Measurements from ENCODE around the gene C1orf210. TPM values are rescaled to one million over a fixed set of nuclear protein-coding genes. Genes with fewer than 3 reads are reported as not detected.
A peak's percentile ranks its signal among the peaks of the same experiment; 100 is the strongest.

The C1orf210 gene
- total and polyA plus RNA-seq, 8 donors: 8.5 to 22.5 (median 9.5) TPM

DNA sequence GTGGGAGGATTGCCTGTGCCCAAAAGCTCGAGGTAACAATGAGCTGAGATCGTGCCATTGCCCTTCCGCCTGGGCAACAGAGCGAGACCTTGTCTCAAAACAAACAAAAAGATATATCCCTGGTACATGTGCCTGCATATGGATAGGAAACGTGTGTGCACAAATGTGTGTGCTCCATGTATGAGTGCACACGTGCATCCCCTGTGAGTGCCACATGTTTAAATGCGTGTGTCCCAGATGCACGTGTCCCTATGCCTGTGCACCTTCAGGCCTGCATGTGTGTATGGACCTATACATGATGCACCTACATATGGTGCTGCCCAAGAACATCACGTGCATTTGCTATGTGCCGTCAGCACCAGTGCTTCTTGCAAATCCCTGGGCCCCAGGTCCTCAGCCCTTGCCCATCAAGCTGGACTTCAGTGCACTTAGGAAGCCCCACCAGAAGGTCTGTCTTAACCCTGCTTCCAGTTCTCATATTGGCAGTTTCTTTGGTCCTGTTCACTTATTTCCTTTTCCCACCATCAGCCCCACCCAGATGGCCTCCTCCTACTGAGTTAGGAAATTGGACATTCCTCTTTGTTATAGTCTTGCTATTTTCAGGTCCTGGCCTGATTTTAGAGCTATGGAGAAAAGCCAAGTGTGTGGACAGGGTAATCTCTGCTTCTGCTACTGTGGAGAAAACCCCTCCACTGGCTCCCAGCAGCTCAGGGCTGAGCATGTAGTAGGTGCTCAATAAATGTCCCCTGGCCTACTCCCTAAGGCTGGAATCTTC, 30.8 kb upstream of the C1orf210 start:
- Histone ChIP-seq H3K4me3 (no peak overlapping the region), H3K4me1 (no peaks in the 10 kb centered on the region), H3K36me3 (peaks cover 0 to 34% of the 10 kb centered on the region in 2 donors), H3K27ac (no peak overlapping the region), H3K9me3 (no peaks in the 10 kb centered on the region), H3K27me3 (no peaks in the 10 kb centered on the region)
- intact Hi-C loops (cut with DNase I): no loop called here
- TF ChIP-seq, protein P1, sequence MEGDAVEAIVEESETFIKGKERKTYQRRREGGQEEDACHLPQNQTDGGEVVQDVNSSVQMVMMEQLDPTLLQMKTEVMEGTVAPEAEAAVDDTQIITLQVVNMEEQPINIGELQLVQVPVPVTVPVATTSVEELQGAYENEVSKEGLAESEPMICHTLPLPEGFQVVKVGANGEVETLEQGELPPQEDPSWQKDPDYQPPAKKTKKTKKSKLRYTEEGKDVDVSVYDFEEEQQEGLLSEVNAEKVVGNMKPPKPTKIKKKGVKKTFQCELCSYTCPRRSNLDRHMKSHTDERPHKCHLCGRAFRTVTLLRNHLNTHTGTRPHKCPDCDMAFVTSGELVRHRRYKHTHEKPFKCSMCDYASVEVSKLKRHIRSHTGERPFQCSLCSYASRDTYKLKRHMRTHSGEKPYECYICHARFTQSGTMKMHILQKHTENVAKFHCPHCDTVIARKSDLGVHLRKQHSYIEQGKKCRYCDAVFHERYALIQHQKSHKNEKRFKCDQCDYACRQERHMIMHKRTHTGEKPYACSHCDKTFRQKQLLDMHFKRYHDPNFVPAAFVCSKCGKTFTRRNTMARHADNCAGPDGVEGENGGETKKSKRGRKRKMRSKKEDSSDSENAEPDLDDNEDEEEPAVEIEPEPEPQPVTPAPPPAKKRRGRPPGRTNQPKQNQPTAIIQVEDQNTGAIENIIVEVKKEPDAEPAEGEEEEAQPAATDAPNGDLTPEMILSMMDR (IDR thresholded peaks at IDR 0.05): no peak
- ATAC-seq (no peak), DNase-seq (peak in 2 of 4 donors; percentile 3 to 28)

DNA sequence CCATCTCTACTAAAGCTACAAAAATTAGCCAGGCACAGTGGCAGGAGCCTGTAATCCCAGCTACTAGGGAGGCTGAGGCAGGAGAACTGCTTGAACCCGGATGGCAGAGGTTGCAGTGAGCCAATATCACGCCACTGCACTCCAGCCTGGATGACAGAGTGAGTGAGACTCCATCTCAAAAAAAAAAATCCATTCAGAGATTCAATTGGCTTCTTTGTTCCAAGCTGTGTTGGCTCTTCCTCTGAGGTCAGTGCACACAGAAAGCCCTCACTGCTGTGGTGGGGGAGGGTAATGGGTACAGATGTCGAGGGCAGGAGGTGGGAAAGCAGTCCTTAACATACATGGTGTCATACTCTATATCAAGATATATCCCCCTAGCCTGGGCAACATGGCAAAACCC, 30.1 kb upstream of the C1orf210 start:
- intact Hi-C loops (cut with DNase I): no loop called here
- no peaks in the 10 kb centered on the region for H3K9me3 ChIP-seq
- H3K27me3 ChIP-seq: no peaks in the 10 kb centered on the region
- TF ChIP-seq, protein P1 (IDR thresholded peaks at IDR 0.05): no peak
- no peak overlapping the region for H3K27ac ChIP-seq
- no peak for ATAC-seq
- no peaks in the 10 kb centered on the region for H3K4me1 ChIP-seq
- H3K4me3 ChIP-seq: no peak overlapping the region
- no peak for DNase-seq
- peaks cover 0 to 33% of the 10 kb centered on the region in 2 donors for H3K36me3 ChIP-seq

DNA sequence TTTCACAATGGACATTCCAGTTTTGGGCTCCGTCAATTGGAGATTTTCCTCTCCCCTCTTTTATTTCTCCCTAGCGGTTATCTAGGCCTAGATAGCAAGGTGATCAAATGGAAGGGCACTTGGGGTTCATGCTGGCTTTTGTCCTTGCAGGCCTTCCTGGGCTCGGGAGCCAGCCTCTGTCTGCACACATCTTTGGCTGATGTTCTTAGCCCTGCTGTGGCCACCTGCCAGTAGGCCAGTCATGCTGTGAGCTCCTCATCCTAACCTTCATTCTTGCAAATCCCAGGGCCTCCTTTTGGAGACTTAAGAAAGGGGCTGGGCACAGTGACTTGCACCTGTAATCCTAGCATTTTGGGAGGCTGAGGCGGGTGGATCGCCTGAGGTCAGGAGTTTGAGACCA, 28.9 kb upstream of the C1orf210 start:
- peak in 1 of 4 donors; percentile 13 for DNase-seq
- H3K9me3 ChIP-seq: no peaks in the 10 kb centered on the region
- H3K36me3 ChIP-seq: peaks cover 0 to 28% of the 10 kb centered on the region in 2 donors
- no peak for ATAC-seq
- H3K27me3 ChIP-seq: no peaks in the 10 kb centered on the region
- H3K4me3 ChIP-seq: no peak overlapping the region
- H3K27ac ChIP-seq: no peak overlapping the region
- intact Hi-C loops (cut with DNase I): no loop called here
- TF ChIP-seq, protein P1 (IDR thresholded peaks at IDR 0.05): no peak
- no peaks in the 10 kb centered on the region for H3K4me1 ChIP-seq

DNA sequence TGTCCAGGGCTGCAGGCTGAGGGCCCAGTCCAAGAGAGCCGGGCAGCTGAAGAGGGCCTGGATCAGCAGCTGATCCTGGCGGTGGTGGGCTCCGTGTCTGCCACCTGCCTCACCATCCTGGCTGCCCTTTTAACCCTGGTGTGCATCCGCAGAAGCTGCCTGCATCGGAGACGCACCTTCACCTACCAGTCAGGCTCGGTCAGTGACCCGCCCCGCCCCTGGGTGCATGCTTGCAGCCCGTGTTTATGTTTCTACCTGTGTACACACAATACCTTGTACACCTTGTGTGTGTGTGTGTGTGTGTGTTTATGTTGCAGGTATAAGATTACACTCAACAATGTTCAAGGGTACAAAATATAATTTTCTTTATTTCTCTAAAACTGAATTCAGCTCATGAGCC, 28.4 kb upstream of the C1orf210 start:
- TF ChIP-seq, protein P1 (IDR thresholded peaks at IDR 0.05): no peak

DNA sequence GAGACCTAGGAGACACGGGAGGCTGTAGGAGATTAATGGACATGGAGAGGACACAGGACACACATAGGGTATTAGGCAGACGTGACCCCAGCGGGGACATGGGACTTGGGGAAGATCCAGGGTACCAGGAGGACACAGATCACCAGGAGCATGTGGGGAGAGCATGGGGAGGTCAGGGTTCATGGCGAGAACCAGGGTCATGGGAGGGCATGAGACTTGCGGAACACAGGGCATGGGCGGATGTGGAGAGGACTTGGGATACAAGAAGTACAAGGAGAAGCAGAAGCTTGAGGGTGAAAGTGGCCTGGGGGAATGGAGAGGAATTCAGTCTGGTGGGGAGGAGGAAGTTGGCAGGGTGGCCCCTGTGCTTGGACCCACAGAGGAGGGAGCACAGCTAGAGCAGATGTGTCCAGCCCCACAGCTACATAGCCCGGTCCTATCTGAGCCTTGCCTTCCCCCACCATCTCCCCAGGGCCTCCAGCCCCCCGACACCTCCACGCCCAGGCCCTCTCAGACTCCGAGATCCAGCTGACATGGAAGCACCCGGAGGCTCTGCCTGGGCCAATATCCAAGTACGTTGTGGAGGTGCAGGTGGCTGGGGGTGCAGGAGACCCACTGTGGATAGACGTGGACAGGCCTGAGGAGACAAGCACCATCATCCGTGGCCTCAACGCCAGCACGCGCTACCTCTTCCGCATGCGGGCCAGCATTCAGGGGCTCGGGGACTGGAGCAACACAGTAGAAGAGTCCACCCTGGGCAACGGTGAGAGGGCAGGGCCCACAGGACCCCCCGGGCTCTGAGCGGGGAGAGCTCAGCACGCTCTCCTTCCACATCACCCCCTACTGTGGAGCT, 27.5 kb upstream of the C1orf210 start:
- Histone ChIP-seq H3K27me3 (no peaks in the 10 kb centered on the region), H3K4me1 (no peaks in the 10 kb centered on the region), H3K9me3 (no peaks in the 10 kb centered on the region), H3K27ac (no peak overlapping the region), H3K4me3 (no peak overlapping the region), H3K36me3 (peaks cover 0 to 27% of the 10 kb centered on the region in 2 donors)
- intact Hi-C loops (cut with DNase I): no loop called here
- TF ChIP-seq, protein P1 (IDR thresholded peaks at IDR 0.05): no peak
- DNase-seq (peak in 2 of 4 donors; percentile 30 to 65), ATAC-seq (no peak)

More for the DNA sequence above, 28.4 kb upstream of the C1orf210 start:
- Histone ChIP-seq H3K4me1 (no peaks in the 10 kb centered on the region), H3K36me3 (peaks cover 0 to 27% of the 10 kb centered on the region in 2 donors), H3K27me3 (no peaks in the 10 kb centered on the region), H3K4me3 (no peak overlapping the region), H3K27ac (no peak overlapping the region), H3K9me3 (no peaks in the 10 kb centered on the region)
- intact Hi-C loops (cut with DNase I): no loop called here
- DNase-seq: peak in 1 of 4 donors; percentile 77
- no peak for ATAC-seq
